ENCODE measurements around the gene SETD1B. TPM values are rescaled to one million over a fixed set of nuclear protein-coding genes. Genes with fewer than 3 reads are reported as not detected.

SETD1B gene
- total RNA-seq, 1 donor from 2014 or later: 5.3 TPM

DNA sequence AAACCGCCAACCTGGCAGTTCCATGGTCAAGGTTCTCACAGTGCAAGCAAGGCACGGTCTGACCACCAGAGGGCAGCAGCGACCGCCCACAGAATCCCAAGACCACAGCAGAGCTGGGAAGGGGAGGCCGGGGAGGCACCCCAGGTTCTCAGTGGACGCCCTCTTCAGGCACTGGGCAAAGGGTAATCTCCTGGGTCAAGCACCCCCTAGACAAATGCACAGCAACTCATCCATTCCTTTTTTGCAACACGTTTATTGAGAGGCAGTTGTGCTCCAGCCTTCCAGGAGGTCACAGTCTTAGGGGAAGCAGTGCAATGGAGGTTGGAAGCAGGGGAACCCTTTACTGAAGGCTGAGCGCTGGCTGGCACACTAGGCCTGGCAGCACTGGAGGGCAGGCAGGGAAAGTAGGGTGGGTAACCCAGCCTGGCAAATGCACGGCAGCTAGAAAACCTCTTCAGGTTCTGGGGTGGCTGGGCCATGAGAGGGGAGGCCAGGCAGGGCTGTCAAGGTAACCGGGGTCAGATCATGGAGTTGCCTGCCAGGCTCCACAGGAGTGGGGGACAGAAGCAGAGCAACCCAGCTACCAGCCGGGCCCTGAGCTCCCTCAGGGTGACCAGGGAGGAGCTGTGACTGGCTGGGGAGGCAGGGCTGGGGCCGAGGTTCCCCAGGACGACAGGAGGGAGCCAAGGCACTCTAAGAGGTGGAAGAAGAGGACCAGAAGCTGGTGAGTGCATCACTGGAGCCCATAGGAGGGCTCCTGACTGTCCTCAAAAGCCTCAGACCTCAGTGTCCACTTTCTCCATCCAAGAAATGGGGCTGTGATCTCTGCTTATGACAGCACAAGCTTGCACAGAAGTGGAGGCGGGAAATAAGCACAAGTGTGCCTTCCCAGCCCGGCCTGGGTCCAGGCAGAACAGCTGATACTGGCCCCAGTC is 8.5 kb upstream of the SETD1B start:
- peak; percentile 67 for DNase-seq

- peak; percentile 36 for DNase-seq
Measured at GRCh38 chr12:121796855-121797751, 6.7 kb upstream of the SETD1B start.

DNA sequence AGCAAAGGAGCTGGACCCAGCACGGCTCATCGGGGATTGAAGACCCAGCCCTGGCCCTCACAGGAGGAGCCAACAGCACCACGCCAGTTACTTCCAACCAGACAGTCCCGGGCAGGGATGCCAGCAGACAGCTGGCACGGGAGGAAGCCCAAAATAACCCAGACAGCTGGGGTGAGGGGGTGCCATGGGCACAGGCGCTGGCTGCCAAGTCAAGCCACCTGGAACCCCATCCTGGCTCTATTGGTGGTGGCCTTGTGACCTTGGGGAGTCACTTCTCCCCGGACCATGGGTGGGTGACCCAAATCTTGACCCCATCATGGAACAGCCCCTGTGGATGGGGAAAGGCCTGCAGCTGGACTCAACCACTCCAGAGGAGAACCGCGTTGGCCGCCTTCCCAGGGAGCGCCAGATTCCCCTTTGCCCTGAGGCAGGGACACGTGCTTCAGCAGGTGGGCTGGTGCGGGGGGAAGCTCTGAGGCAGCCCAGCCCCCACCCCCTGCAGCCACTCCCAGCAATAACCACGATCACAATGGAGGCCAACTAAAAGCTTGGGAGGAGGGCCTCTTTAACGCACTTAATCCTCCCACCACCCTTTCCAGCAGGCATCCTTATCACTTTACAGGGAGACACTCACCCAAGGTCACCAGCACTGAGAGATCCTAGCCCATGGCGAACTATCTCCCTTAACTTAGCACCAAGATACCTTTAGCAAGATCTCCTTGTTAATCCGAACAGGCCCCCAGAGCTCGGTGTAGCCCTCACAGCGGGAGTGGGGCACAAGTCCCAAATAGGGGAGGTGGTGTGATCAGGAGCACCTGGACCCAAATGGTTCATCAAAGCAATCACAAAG is 5.6 kb upstream of the SETD1B start:
- no peak for DNase-seq

GRCh38 chr12:121798787-121799155 is 5.0 kb upstream of the SETD1B start:
- no peak for DNase-seq

DNA sequence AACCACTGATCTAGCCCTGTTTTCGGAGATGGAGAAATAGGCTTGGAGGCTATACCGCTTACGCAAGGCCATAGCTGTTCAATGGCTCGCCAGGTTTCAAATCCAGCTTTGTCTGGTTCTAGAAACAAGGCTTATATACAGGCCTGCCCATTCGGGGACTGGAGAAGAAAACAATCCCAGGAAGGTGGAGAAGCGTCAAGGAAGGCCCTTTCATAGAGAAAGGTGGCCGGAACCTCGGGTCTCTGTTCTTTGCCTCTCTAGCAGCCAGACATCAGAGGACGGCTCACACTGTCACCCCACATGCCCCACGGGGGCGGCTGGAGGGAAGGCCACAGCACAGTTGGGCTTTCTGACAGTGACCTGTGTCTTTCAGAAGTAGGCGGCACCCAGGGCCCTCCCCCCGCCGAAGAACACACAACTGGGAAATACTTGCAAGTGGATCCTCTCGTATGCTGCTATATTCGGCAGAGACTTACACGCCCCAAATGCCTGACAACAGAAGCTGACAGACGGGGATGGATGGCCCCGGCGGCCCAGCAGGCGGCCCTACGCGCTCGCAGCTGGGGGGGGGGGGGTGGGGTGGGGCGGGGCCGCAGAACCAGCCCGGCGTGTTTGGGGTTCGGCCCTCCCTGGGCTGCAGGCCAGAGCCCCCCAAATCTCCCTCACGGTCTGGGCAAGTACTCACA is 4.5 kb upstream of the SETD1B start:
- DNase-seq: peak; percentile 77

GRCh38 chr12:121799842-121800693 is 3.7 kb upstream of the SETD1B start:
- DNase-seq: peak; percentile 60

- DNase-seq: peak; percentile 36
Measured at GRCh38 chr12:121800694-121801594, 2.9 kb upstream of the SETD1B start.

GRCh38 chr12:121801595-121802484 is 2.0 kb upstream of the SETD1B start:
- DNase-seq: peak; percentile 46

GRCh38 chr12:121802485-121802842 is 1.3 kb upstream of the SETD1B start:
- no peak for DNase-seq

- DNase-seq: peak; percentile 98
Measured at GRCh38 chr12:121802843-121803698, 738 bp upstream of the SETD1B start.

GRCh38 chr12:121804417-121805111 is 755 bp downstream of the SETD1B start:
- DNase-seq: no peak

DNA sequence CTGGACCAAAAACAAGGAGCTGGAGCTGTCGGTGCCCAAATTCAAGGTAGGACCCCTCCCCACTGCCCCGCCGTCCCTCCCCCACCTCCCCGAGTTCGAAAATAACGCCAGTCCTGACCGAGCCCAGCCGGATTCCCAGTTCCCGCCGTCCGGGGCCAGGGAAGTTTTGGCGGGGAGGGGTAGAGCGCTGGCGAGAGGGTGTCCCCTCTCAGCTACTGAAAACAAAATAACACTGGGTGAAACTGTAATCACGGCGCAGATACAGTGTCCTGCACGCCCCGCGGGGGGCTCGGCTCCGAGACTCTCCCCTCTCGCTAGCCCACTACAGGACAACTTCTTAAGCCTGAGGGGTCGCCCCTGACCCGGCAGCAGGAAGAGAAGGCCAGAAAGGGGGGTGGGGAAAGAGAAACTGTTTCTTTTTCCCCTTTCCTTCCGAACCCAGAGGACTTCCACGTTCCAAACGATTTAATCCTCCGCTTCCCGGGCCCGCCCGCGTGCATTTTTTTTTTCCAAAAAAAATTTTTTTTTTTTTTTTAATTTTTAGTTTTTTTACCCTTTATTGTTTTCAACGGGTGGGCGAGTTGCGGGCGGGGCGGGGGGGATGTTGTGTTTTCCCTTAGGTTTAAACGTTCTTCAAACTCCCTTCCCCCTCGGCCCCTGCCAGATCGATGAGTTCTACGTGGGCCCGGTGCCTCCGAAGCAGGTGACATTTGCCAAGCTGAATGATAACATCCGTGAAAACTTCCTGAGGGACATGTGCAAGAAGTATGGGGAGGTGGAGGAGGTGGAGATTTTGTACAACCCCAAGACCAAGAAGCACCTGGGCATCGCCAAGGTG is 1.6 kb downstream of the SETD1B start:
- DNase-seq: no peak

- no peak for DNase-seq
Measured at GRCh38 chr12:121806009-121806545, 2.3 kb downstream of the SETD1B start.

DNA sequence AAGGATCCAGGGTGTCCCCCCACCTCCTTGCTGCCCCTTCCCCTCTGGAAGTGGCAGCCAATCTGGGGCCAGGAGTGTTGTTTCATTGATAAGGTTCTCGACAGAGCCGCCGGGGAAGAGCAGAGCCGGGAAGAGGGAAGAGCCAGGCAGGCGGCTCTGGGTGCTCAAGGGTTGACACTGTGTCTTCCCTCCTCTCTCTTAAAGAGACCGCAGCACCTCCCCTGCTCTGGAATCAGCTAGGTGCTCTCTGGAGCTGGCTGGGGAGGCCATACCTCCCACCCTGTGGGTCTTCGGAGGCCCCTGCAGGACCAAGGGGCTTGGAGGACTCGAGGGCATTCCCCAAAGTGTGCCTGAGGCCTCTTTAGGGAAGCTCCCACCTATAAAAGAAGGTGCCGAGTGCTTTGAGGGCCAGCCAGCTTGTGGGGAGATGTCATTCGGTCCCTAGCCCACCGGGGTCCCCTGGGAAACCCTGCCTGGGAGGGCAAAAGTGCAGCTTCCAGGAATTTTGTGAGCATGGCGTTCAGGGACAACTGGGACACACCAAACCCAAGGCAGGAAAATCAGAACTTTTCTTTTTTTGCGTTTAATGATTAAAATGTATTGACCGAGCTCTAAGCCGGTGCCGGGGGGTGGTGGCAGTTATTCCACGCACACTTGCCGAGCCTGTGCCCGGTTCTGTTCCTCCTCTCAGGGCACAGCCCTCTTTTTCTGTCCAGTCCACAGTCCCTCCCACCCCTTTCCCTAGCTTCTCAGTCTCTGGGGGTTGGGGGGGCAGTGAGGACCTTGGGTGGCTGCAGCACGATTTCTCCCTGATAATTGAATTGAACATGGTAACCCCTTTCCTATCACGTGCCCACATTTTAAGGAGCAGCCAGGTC is 3.0 kb downstream of the SETD1B start:
- DNase-seq: no peak

All from skin of body (tissue), 2 donors.